Measurements from ENCODE around the gene TNRC6C. TPM values are rescaled to one million over a fixed set of nuclear protein-coding genes. Genes with fewer than 3 reads are reported as not detected.

Gene TNRC6C
- total RNA-seq, 6 experiments from 2014 or later = 6.3 to 9.0 (median 7.5) TPM

DNA sequence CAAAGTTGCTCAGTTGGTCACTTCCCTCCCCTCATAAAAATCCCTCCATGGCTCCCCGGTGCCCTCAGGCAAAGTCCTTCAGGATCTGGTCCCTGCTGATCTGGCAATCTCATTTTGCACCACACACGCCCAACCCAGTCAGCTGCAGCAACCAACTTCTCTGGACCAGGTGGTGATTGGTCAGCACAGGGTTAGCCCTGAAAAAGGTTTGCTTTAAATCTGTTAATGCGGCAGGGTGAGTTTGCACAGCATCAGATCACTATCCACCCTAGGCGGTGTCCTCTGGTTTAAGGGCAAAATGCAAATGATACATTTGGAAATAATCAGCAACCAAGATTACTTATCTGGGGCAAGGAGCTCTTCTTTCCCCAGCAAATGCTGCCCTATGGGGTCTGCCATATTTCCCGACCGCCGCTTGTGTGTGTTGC lies 42.9 kb upstream of the TNRC6C start:
- no peak for DNase-seq
- Mint-ChIP-seq H3K27me3 (ENCODE audit: insufficient read depth) (peaks cover 34% of the 10 kb centered on the region), H3K36me3 (ENCODE audit: low read depth) (no peaks in the 10 kb centered on the region), H3K27ac (no peak overlapping the region), H3K4me3 (no peak overlapping the region), H3K9me3 (no peaks in the 10 kb centered on the region), H3K4me1 (ENCODE audit: low read depth) (no peaks in the 10 kb centered on the region)
- TF ChIP-seq CTCF (IDR thresholded peaks at IDR 0.05) = no peak

GRCh38 chr17:77916264-77916663 lies 42.2 kb upstream of the TNRC6C start:
- H3K4me1 Mint-ChIP-seq (ENCODE audit: low read depth) = no peaks in the 10 kb centered on the region
- DNase-seq = no peak
- H3K9me3 Mint-ChIP-seq = no peaks in the 10 kb centered on the region
- H3K36me3 Mint-ChIP-seq (ENCODE audit: low read depth) = no peaks in the 10 kb centered on the region
- no peak overlapping the region for H3K27ac Mint-ChIP-seq
- no peak overlapping the region for H3K4me3 Mint-ChIP-seq
- peaks cover 34% of the 10 kb centered on the region for H3K27me3 Mint-ChIP-seq (ENCODE audit: insufficient read depth)
- TF ChIP-seq CTCF (IDR thresholded peaks at IDR 0.05) = no peak

DNA sequence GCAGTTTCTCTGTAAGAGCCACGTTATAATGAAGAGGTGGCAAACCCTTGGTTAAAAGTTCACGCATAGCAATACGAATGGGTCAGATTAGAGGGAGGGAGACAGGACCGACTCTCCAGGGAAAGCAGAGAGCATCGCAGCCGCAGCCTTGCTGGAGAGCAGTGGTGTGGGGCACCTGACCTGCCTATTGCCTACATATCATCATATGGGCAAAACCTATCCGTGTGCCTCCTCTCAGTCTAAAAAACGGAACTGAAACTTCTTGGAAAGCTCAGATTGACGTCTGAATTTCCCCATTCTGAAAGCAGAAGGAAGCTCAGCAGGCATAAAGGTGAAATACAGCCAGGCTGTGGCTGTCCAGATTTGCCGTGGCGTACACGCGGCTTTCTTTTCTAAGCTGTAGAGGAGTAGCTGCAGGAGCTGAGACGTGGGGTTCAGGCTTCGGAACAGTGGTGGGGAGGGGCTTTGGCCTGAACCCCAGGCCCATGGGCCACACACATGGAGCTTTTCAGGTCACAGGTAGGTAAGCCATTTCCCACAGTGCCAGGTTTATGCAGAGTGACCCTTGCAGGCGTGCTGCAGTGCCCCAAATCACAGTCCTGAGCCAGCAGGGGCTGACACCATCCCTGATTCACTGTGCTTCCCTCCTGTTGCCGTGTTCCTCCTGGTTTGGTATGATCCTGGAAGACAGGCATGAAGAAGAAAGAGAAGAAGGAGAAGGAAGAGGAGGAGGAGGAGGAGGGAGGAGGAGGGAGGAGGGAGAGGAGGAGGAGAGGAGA lies 41.6 kb upstream of the TNRC6C start:
- H3K27me3 Mint-ChIP-seq (ENCODE audit: insufficient read depth) = peaks cover 28% of the 10 kb centered on the region
- no peak overlapping the region for H3K27ac Mint-ChIP-seq
- H3K9me3 Mint-ChIP-seq = no peaks in the 10 kb centered on the region
- no peak for DNase-seq
- H3K36me3 Mint-ChIP-seq (ENCODE audit: low read depth) = no peaks in the 10 kb centered on the region
- no peak for TF ChIP-seq CTCF (IDR thresholded peaks at IDR 0.05)
- H3K4me3 Mint-ChIP-seq = no peak overlapping the region
- no peaks in the 10 kb centered on the region for H3K4me1 Mint-ChIP-seq (ENCODE audit: low read depth)

DNA sequence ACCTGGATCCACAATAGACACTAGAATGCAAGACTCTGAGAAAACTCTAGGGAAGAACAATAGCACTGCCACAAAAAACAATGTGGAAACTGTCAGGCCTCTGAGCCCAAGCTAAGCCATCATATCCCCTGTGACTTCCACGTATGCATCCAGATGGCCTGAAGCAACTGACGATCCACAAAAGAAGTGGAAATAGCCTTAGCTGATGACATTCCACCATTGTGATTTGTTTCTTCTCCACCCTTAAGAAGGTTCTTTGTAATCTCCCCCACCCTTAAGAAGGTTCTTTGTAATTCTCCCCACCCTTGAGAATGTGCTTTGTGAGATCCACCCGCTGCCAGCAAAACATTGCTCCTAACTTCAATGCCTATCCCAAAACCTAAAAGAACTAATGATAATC lies 39.2 kb upstream of the TNRC6C start:
- H3K4me3 Mint-ChIP-seq = no peak overlapping the region
- H3K27ac Mint-ChIP-seq = no peak overlapping the region
- TF ChIP-seq CTCF (IDR thresholded peaks at IDR 0.05) = no peak
- no peaks in the 10 kb centered on the region for H3K36me3 Mint-ChIP-seq (ENCODE audit: low read depth)
- peaks cover 29% of the 10 kb centered on the region for H3K27me3 Mint-ChIP-seq (ENCODE audit: insufficient read depth)
- H3K9me3 Mint-ChIP-seq = no peaks in the 10 kb centered on the region
- H3K4me1 Mint-ChIP-seq (ENCODE audit: low read depth) = no peaks in the 10 kb centered on the region
- DNase-seq = no peak

GRCh38 chr17:77923135-77923534 lies 35.4 kb upstream of the TNRC6C start:
- no peak for TF ChIP-seq CTCF (IDR thresholded peaks at IDR 0.05)
- no peaks in the 10 kb centered on the region for H3K4me1 Mint-ChIP-seq (ENCODE audit: low read depth)
- H3K27me3 Mint-ChIP-seq (ENCODE audit: insufficient read depth) = peaks cover 8% of the 10 kb centered on the region
- DNase-seq = no peak
- no peak overlapping the region for H3K27ac Mint-ChIP-seq
- H3K4me3 Mint-ChIP-seq = no peak overlapping the region
- no peaks in the 10 kb centered on the region for H3K36me3 Mint-ChIP-seq (ENCODE audit: low read depth)
- H3K9me3 Mint-ChIP-seq = no peaks in the 10 kb centered on the region
